ENCODE results near the gene ANKRA2.
"Not testable (repeated sequence)": the region's sequence is repeated elsewhere in the genome, so short reads cannot be mapped to it uniquely, and the experiment has no call there.

ANKRA2 gene

GRCh38 chr5:73545403-73545779 lies 20.0 kb downstream of the ANKRA2 start:
- no peak for DNase-seq

- DNase-seq, result peak; percentile 81
Measured at GRCh38 chr5:73544429-73545402, 20.7 kb downstream of the ANKRA2 start.

- no peak for DNase-seq
Measured at GRCh38 chr5:73542020-73542419, 23.4 kb downstream of the ANKRA2 start.

GRCh38 chr5:73540192-73540591 lies 25.2 kb downstream of the ANKRA2 start:
- DNase-seq, result no peak

GRCh38 chr5:73539730-73540129 lies 25.7 kb downstream of the ANKRA2 start:
- no peak for DNase-seq

- no peak for DNase-seq
Measured at GRCh38 chr5:73534971-73535370, 30.5 kb downstream of the ANKRA2 start.

- DNase-seq, result no peak
Measured at GRCh38 chr5:73534011-73534644, 31.3 kb downstream of the ANKRA2 start.

- no peak for DNase-seq
Measured at GRCh38 chr5:73532195-73532594, 33.2 kb downstream of the ANKRA2 start.

- no peak for DNase-seq
Measured at GRCh38 chr5:73531356-73531755, 34.1 kb downstream of the ANKRA2 start.

GRCh38 chr5:73529081-73529480 lies 36.4 kb downstream of the ANKRA2 start:
- no peak for DNase-seq

- DNase-seq, result no peak
Measured at GRCh38 chr5:73528248-73528647, 37.2 kb downstream of the ANKRA2 start.

GRCh38 chr5:73525606-73526203 lies 39.7 kb downstream of the ANKRA2 start:
- no peak for DNase-seq

GRCh38 chr5:73523861-73524260 lies 41.6 kb downstream of the ANKRA2 start:
- no peak for DNase-seq

GRCh38 chr5:73522989-73523388 lies 42.5 kb downstream of the ANKRA2 start:
- DNase-seq, result no peak

- peak; percentile 88 for DNase-seq
Measured at GRCh38 chr5:73519531-73520283, 45.7 kb downstream of the ANKRA2 start.

- no peak for DNase-seq
Measured at GRCh38 chr5:73515232-73515631, 50.2 kb downstream of the ANKRA2 start.

GRCh38 chr5:73514418-73514817 lies 51.0 kb downstream of the ANKRA2 start:
- no peak for DNase-seq

- no peak for DNase-seq
Measured at GRCh38 chr5:73513996-73514395, 51.4 kb downstream of the ANKRA2 start.

- not testable (repeated sequence) for DNase-seq
Measured at GRCh38 chr5:73508521-73508920, 56.9 kb downstream of the ANKRA2 start.

- DNase-seq, result no peak
Measured at GRCh38 chr5:73507062-73507461, 58.4 kb downstream of the ANKRA2 start.

GRCh38 chr5:73506459-73506955 lies 58.9 kb downstream of the ANKRA2 start:
- peak; percentile 23 for DNase-seq

All from NCI-H82 (cell line).